ENCODE measurements around the gene AKAP17A. TPM values are rescaled to one million over a fixed set of nuclear protein-coding genes. Genes with fewer than 3 reads are reported as not detected.
A peak's percentile ranks its signal among the peaks of the same experiment; 100 is the strongest.
"Not testable (repeated sequence)": the region's sequence is repeated elsewhere in the genome, so short reads cannot be mapped to it uniquely, and the experiment has no call there.

AKAP17A gene
- total RNA-seq, 4 donors from 2014 or later = 34.3 to 67.2 (median 37.8) TPM

GRCh38 chrX:1564750-1565683 is 26.4 kb upstream of the AKAP17A start:
- WGBS, 2 donors = 57% methylated on average over 10 of the region's 10 CpGs
- intact Hi-C loops (cut with DNase I; ENCODE audit: low total_unique reads) = no loop called here

GRCh38 chrX:1574181-1574580 is 17.2 kb upstream of the AKAP17A start:
- DNase-seq (ENCODE audit: low spot score in 2 of 2) = not testable (repeated sequence)

More at GRCh38 chrX:1564750-1565683, 26.4 kb upstream of the AKAP17A start:
- DNase-seq (ENCODE audit: low spot score in 2 of 2) = peak in 1 of 2 donors; percentile 18
- H3K4me3 ChIP-seq (ENCODE audit: low read depth, poor library complexity, severe bottlenecking) = no peak overlapping the region
- TF ChIP-seq CTCF (IDR thresholded peaks at IDR 0.05) = no peak
- no peak for TF ChIP-seq POLR2A (IDR thresholded peaks at IDR 0.05)

GRCh38 chrX:1576201-1576992 is 15.0 kb upstream of the AKAP17A start:
- no peak for TF ChIP-seq CTCF (IDR thresholded peaks at IDR 0.05)
- TF ChIP-seq POLR2A (IDR thresholded peaks at IDR 0.05) = no peak
- 56 to 63% methylated on average over 6 of the region's 6 CpGs for WGBS, 2 donors
- intact Hi-C loops (cut with DNase I; ENCODE audit: low total_unique reads) = no loop called here
- DNase-seq (ENCODE audit: low spot score in 2 of 2) = peak in 1 of 2 donors; percentile 52
- H3K4me3 ChIP-seq (ENCODE audit: low read depth, poor library complexity, severe bottlenecking) = no peak overlapping the region

More at GRCh38 chrX:1574181-1574580, 17.2 kb upstream of the AKAP17A start:
- intact Hi-C loops (cut with DNase I; ENCODE audit: low total_unique reads); H3K4me3 ChIP-seq (ENCODE audit: low read depth, poor library complexity, severe bottlenecking): not testable (repeated sequence)
- WGBS, 2 donors = 91 to 93% methylated on average over 19 of the region's 19 CpGs

- 46 to 60% methylated on average over 2 of the region's 2 CpGs for WGBS, 2 donors
- TF ChIP-seq CTCF (IDR thresholded peaks at IDR 0.05) (no peak), POLR2A (IDR thresholded peaks at IDR 0.05) (no peak)
- intact Hi-C loops (cut with DNase I; ENCODE audit: low total_unique reads) = no loop called here
- H3K4me3 ChIP-seq (ENCODE audit: low read depth, poor library complexity, severe bottlenecking) = no peak overlapping the region
- DNase-seq (ENCODE audit: low spot score in 2 of 2) = no peak
These were observed 13.6 kb upstream of the AKAP17A start for GRCh38 chrX:1577845-1578244.

GRCh38 chrX:1578511-1579173 is 12.8 kb upstream of the AKAP17A start:
- intact Hi-C loops (cut with DNase I; ENCODE audit: low total_unique reads) = no loop called here
- no peak overlapping the region for H3K4me3 ChIP-seq (ENCODE audit: low read depth, poor library complexity, severe bottlenecking)
- TF ChIP-seq CTCF (IDR thresholded peaks at IDR 0.05) (no peak), POLR2A (IDR thresholded peaks at IDR 0.05) (no peak)
- DNase-seq (ENCODE audit: low spot score in 2 of 2) = no peak
- 59 to 67% methylated on average over 6 of the region's 6 CpGs for WGBS, 2 donors

Data from lower leg skin (tissue), 4 donors.